Muscle of leg (tissue), 11 donors: ENCODE data around the gene TAOK3. TPM values are rescaled to one million over a fixed set of nuclear protein-coding genes. Genes with fewer than 3 reads are reported as not detected.

Source experiments
- DNase-seq: peaks from one replicate; pipeline ENCODE4 v3.0.0; 2013
- H3K27ac ChIP-seq: one replicate; pipeline ENCODE4 v1.5.1; 2013; ENCODE audit warnings: mild to moderate bottlenecking, low read length, control low read depth
- H3K27me3 ChIP-seq: one replicate; pipeline ENCODE4 v1.6.1; 2013; ENCODE audit warnings: low read length; ENCODE audit not compliant: control insufficient read depth, insufficient read depth
- H3K36me3 ChIP-seq: one replicate; pipeline ENCODE4 v1.6.1; 2013; ENCODE audit warnings: low read length; ENCODE audit not compliant: control insufficient read depth, insufficient read depth
- H3K4me1 ChIP-seq: one replicate; pipeline ENCODE4 v1.6.1; 2013; ENCODE audit warnings: low read length; ENCODE audit not compliant: control insufficient read depth, insufficient read depth
- H3K4me3 ChIP-seq: one replicate; pipeline ENCODE4 v1.5.1; 2013; ENCODE audit warnings: low read length, control low read depth
- H3K9me3 ChIP-seq: replicated peaks from 2 replicates; pipeline ENCODE4 v1.6.1; 2013; ENCODE audit warnings: low read depth, low read length; ENCODE audit not compliant: control insufficient read depth
- WGBS: methylation state at CpG from one replicate; pipeline ENCODE4 v1.1.5; 2013; ENCODE audit warnings: missing lambda C conversion rate; ENCODE audit not compliant: insufficient coverage; 5-methylcytosine and 5-hydroxymethylcytosine counted together
- polyA plus RNA-seq, 8 donors: library from polyadenylated mRNA; unstranded; fragments of 120-200 nt; gene quantifications; one replicate each; pipeline versions ENCODE4 v1.2.1 to v1.2.3, GENCODE V29; 2013; ENCODE audit warnings: inconsistent platforms in 1 of 8, low replicate concordance in 1 of 8; ENCODE audit not compliant: insufficient read length in 8 of 8, insufficient read depth in 1 of 8
- total RNA-seq: library from RNA; stranded (reverse); fragments of 120-200 nt; gene quantifications from one replicate; pipeline ENCODE4 v1.2.4, GENCODE V29; 2013

TAOK3 gene
- total and polyA plus RNA-seq, 9 donors = 15.2 to 19.0 (median 17.2) TPM

- DNase-seq = no peak
- no peaks in the 10 kb centered on the region for H3K27me3 ChIP-seq
- H3K4me3 ChIP-seq = no peak overlapping the region
- no peaks in the 10 kb centered on the region for H3K9me3 ChIP-seq
- no peaks in the 10 kb centered on the region for H3K36me3 ChIP-seq
- H3K27ac ChIP-seq = no peak overlapping the region
- H3K4me1 ChIP-seq = no peaks in the 10 kb centered on the region
- 61% methylated on average over 7 of the region's 13 CpGs for WGBS
Observed at GRCh38 chr12:118126119-118126757, 246.5 kb downstream of the TAOK3 start.

- Histone ChIP-seq H3K4me3 (no peak overlapping the region), H3K4me1 (no peaks in the 10 kb centered on the region), H3K9me3 (no peaks in the 10 kb centered on the region), H3K27ac (no peak overlapping the region), H3K36me3 (no peaks in the 10 kb centered on the region), H3K27me3 (no peaks in the 10 kb centered on the region)
- 100% methylated on average over 1 of the region's 4 CpGs for WGBS
- DNase-seq = no peak
Observed at GRCh38 chr12:118125743-118126118, 247.0 kb downstream of the TAOK3 start.

GRCh38 chr12:118124333-118124874 is 248.3 kb downstream of the TAOK3 start:
- H3K27ac ChIP-seq = no peak overlapping the region
- H3K36me3 ChIP-seq = no peaks in the 10 kb centered on the region
- H3K9me3 ChIP-seq = no peaks in the 10 kb centered on the region
- DNase-seq = no peak
- no peak overlapping the region for H3K4me3 ChIP-seq
- H3K4me1 ChIP-seq = no peaks in the 10 kb centered on the region
- WGBS = no CpG with 5 or more reads among the region's 5 CpGs
- H3K27me3 ChIP-seq = no peaks in the 10 kb centered on the region

- no peaks in the 10 kb centered on the region for H3K9me3 ChIP-seq
- no peak overlapping the region for H3K27ac ChIP-seq
- WGBS = no CpG with 5 or more reads among the region's 6 CpGs
- H3K4me3 ChIP-seq = no peak overlapping the region
- no peaks in the 10 kb centered on the region for H3K4me1 ChIP-seq
- DNase-seq = no peak
- H3K27me3 ChIP-seq = no peaks in the 10 kb centered on the region
- H3K36me3 ChIP-seq = no peaks in the 10 kb centered on the region
Observed at GRCh38 chr12:118122264-118122663, 250.4 kb downstream of the TAOK3 start.

GRCh38 chr12:118120579-118121363 is 251.9 kb downstream of the TAOK3 start:
- H3K9me3 ChIP-seq = no peaks in the 10 kb centered on the region
- DNase-seq = peak; percentile 69
- peaks cover 2% of the 10 kb centered on the region for H3K36me3 ChIP-seq
- no peak overlapping the region for H3K27ac ChIP-seq
- H3K4me3 ChIP-seq = no peak overlapping the region
- no peaks in the 10 kb centered on the region for H3K4me1 ChIP-seq
- 20% methylated on average over 1 of the region's 8 CpGs for WGBS
- no peaks in the 10 kb centered on the region for H3K27me3 ChIP-seq

GRCh38 chr12:118119449-118119879 is 253.2 kb downstream of the TAOK3 start:
- H3K36me3 ChIP-seq = peaks cover 3% of the 10 kb centered on the region
- H3K4me1 ChIP-seq = no peaks in the 10 kb centered on the region
- WGBS = 54% methylated on average over 5 of the region's 10 CpGs
- no peak overlapping the region for H3K27ac ChIP-seq
- H3K27me3 ChIP-seq = no peaks in the 10 kb centered on the region
- no peak for DNase-seq
- H3K4me3 ChIP-seq = no peak overlapping the region
- no peaks in the 10 kb centered on the region for H3K9me3 ChIP-seq

GRCh38 chr12:118109088-118109487 is 263.6 kb downstream of the TAOK3 start:
- no peaks in the 10 kb centered on the region for H3K9me3 ChIP-seq
- H3K36me3 ChIP-seq = no peaks in the 10 kb centered on the region
- no peaks in the 10 kb centered on the region for H3K27me3 ChIP-seq
- H3K4me3 ChIP-seq = no peak overlapping the region
- DNase-seq = no peak
- peaks cover 4% of the 10 kb centered on the region for H3K4me1 ChIP-seq
- no peak overlapping the region for H3K27ac ChIP-seq
- no CpG with 5 or more reads among the region's 1 CpG for WGBS

- DNase-seq = no peak
- Histone ChIP-seq H3K9me3 (no peaks in the 10 kb centered on the region), H3K27ac (no peak overlapping the region), H3K4me3 (no peak overlapping the region), H3K36me3 (no peaks in the 10 kb centered on the region), H3K27me3 (no peaks in the 10 kb centered on the region), H3K4me1 (peaks cover 5% of the 10 kb centered on the region)
- 100% methylated on average over 5 of the region's 8 CpGs for WGBS
Observed at GRCh38 chr12:118107694-118108093, 265.0 kb downstream of the TAOK3 start.

GRCh38 chr12:118107011-118107410 is 265.7 kb downstream of the TAOK3 start:
- Histone ChIP-seq H3K36me3 (no peaks in the 10 kb centered on the region), H3K4me3 (no peak overlapping the region), H3K27ac (no peak overlapping the region), H3K27me3 (no peaks in the 10 kb centered on the region), H3K4me1 (peaks cover 5% of the 10 kb centered on the region), H3K9me3 (no peaks in the 10 kb centered on the region)
- no CpG with 5 or more reads among the region's 4 CpGs for WGBS
- DNase-seq = no peak

GRCh38 chr12:118103601-118104382 is 268.9 kb downstream of the TAOK3 start, which contains the start of gene VSIG10:
VSIG10 (minus strand) TSS chr12:118104011; CDS start chr12:118103671, 340 bp downstream.
- WGBS = under 1% methylated on average over 74 of the region's 75 CpGs
- no peaks in the 10 kb centered on the region for H3K27me3 ChIP-seq
- peak within 1 kb of the TSS; percentile 68 for H3K4me3 ChIP-seq
- H3K36me3 ChIP-seq = no peaks in the 10 kb centered on the region
- DNase-seq = peak; percentile 83
- H3K9me3 ChIP-seq = no peaks in the 10 kb centered on the region
- peak within 1 kb of the TSS; percentile 47 for H3K27ac ChIP-seq
- H3K4me1 ChIP-seq = peaks cover 5% of the 10 kb centered on the region
